Measurements from ENCODE around the gene PACRG. TPM values are rescaled to one million over a fixed set of nuclear protein-coding genes. Genes with fewer than 3 reads are reported as not detected.
A peak's percentile ranks its signal among the peaks of the same experiment; 100 is the strongest.

The PACRG gene
- total RNA-seq, 1 experiment from 2014 or later = 0.26 TPM

DNA sequence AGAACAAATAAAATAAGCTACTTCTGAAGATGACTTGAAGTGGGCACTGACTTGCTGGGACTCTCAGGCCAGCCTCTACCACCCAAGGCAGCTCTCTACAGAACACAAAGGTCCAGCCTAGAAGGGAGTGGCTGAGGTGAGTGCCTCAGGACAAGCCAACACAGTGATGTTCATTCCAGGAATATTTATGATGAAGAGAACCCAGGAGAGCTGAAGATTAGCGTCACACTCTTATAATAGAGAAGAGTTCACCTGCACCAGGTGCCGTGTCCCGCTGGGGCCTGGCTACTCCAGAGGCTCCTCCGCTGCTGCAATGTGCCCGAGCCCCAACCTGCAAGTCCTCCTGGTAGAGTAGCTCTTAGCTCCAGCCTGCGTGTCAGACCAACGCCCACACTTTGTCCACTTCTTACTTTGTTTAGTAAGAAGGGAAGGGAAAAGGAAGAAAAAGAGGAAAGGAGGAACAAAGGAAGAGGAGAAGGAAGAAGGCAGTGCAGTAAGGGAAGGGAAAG lies 504.3 kb downstream of the PACRG start:
- no peak overlapping the region for H3K4ac ChIP-seq (ENCODE audit: low read depth, low read length)
- H3T11ph ChIP-seq (ENCODE audit: low read length) = no peak overlapping the region
- H2AK5ac ChIP-seq (ENCODE audit: insufficient read length, low read length) = no peak overlapping the region
- no peak overlapping the region for H4K91ac ChIP-seq (ENCODE audit: insufficient read length, low read depth, low read length)
- TF ChIP-seq, protein P1, sequence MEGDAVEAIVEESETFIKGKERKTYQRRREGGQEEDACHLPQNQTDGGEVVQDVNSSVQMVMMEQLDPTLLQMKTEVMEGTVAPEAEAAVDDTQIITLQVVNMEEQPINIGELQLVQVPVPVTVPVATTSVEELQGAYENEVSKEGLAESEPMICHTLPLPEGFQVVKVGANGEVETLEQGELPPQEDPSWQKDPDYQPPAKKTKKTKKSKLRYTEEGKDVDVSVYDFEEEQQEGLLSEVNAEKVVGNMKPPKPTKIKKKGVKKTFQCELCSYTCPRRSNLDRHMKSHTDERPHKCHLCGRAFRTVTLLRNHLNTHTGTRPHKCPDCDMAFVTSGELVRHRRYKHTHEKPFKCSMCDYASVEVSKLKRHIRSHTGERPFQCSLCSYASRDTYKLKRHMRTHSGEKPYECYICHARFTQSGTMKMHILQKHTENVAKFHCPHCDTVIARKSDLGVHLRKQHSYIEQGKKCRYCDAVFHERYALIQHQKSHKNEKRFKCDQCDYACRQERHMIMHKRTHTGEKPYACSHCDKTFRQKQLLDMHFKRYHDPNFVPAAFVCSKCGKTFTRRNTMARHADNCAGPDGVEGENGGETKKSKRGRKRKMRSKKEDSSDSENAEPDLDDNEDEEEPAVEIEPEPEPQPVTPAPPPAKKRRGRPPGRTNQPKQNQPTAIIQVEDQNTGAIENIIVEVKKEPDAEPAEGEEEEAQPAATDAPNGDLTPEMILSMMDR (conservative IDR thresholded peaks at IDR 0.05) = no peak
- H2BK15ac ChIP-seq (ENCODE audit: low read depth, low read length) = no peak overlapping the region
- no peaks in the 10 kb centered on the region for H3K27me3 ChIP-seq (ENCODE audit: insufficient read depth, low read length)
- Mint-ChIP-seq H3K27ac (peak overlapping the region in 1 of 3 experiments; percentile 44; a peak in 1 of 7 replicates), H3K36me3 (ENCODE audit: insufficient read depth in 1 of 3, low read depth in 3 of 3) (no peaks in the 10 kb centered on the region; a peak in 1 of 7 replicates), H3K9me3 (no peaks in the 10 kb centered on the region), H3K4me1 (peaks cover 9 to 10% of the 10 kb centered on the region in 2 experiments), H3K4me3 (no peak overlapping the region), H3K27me3 (ENCODE audit: low read depth) (no peaks in the 10 kb centered on the region)
- no peak overlapping the region for H3K56ac ChIP-seq (ENCODE audit: insufficient read length, low read depth, low read length)
- H3K9ac ChIP-seq (ENCODE audit: extremely low read depth, insufficient read length, low read length) = no peak overlapping the region
- no peaks in the 10 kb centered on the region for H3K4me1 ChIP-seq (ENCODE audit: insufficient read depth, low read length)
- no peak overlapping the region for H2BK12ac ChIP-seq (ENCODE audit: insufficient read length, low read depth, low read length)
- H3K9me3 ChIP-seq (ENCODE audit: control insufficient read depth, low read depth, low read length) = no peaks in the 10 kb centered on the region
- H3K18ac ChIP-seq (ENCODE audit: insufficient read length, low read depth, low read length) = no peak overlapping the region
- DNase-seq = no peak
- WGBS (ENCODE audit: extremely low coverage, insufficient read length, low lambda C conversion rate) = no CpG with 5 or more reads among the region's 7 CpGs
- no peak overlapping the region for H4K8ac ChIP-seq (replicated peaks; ENCODE audit: insufficient read length, low read depth, low read length)
- no peak overlapping the region for H4K5ac ChIP-seq (ENCODE audit: insufficient read length, low read depth, low read length)
- no peak overlapping the region for H3K14ac ChIP-seq (ENCODE audit: insufficient read depth, low read length)
- no peak overlapping the region for H3K27ac ChIP-seq (ENCODE audit: insufficient read length, low read depth, low read length)
- H2AFZ ChIP-seq (ENCODE audit: low read length) = no peak overlapping the region
- H3K79me1 ChIP-seq (ENCODE audit: insufficient read depth, low read depth, low read length, poor library complexity, severe bottlenecking) = no peaks in the 10 kb centered on the region
- H3K79me2 ChIP-seq (ENCODE audit: insufficient read depth, low read length) = no peaks in the 10 kb centered on the region
- no peaks in the 10 kb centered on the region for H4K20me1 ChIP-seq (ENCODE audit: control insufficient read depth, insufficient read depth, insufficient read length)
- no peaks in the 10 kb centered on the region for H3K23me2 ChIP-seq (ENCODE audit: insufficient read length, low read depth, low read length, poor library complexity, severe bottlenecking)
- H2BK20ac ChIP-seq (ENCODE audit: low read depth, low read length, poor library complexity, severe bottlenecking) = no peak overlapping the region
- no peak overlapping the region for H2BK120ac ChIP-seq (ENCODE audit: low read depth, low read length, poor library complexity, severe bottlenecking)
- no peak overlapping the region for H2BK5ac ChIP-seq (ENCODE audit: insufficient read length, low read length)
- no peak overlapping the region for H3K23ac ChIP-seq (ENCODE audit: insufficient read length, low read depth, low read length)
- H3K4me2 ChIP-seq (ENCODE audit: insufficient read depth, insufficient read length, low read length) = no peak overlapping the region
